Measurements from ENCODE around the gene MTHFD2.

The MTHFD2 gene

DNA sequence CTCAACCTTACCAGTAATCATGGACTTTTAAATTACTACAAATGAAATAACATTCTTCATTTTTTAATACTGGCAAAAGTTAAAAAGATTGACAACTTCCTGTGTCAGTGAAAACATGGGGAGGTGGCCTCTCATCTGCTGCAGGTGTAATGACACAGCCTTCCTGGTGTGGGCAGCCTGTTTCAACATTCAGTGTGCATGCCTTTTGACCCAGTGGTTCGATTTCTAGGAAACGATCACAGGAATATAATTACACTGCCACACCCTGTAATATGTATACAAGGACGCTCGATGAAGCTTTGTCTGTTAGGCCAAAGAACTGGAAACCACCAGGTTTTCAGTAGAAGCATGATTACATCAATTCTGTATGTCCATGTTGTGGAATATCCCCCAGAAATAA is 68.7 kb downstream of the MTHFD2 start:
- DNase-seq (ENCODE audit: low spot score): peak; percentile 36

All from RKO (cell line).